Suprapubic skin (tissue), 4 donors: ENCODE measurements around the gene CLDND1.

ENCODE experiments used
- CTCF ChIP-seq, 2 donors: fragments of 200-600 bp in 1 of 2; fragments of 450-650 bp in 1 of 2; sonication (generic) in 1 of 2; IDR thresholded peaks; one replicate each; pipeline ENCODE4 v1.5.1; 2016 to 2019; ENCODE audit warnings: antibody characterized with exemption in 2 of 2, mild to moderate bottlenecking in 1 of 2, moderate library complexity in 1 of 2
- EP300 ChIP-seq: sonication (generic); formaldehyde crosslinking; IDR thresholded peaks from one replicate; pipeline ENCODE4 v1.6.1; 2017; ENCODE audit warnings: antibody characterized with exemption
- POLR2A ChIP-seq, 2 donors: fragments of 450-650 bp; IDR thresholded peaks; one replicate each; pipeline ENCODE4 v1.6.1; 2017; ENCODE audit warnings: antibody characterized with exemption in 2 of 2, mild to moderate bottlenecking in 2 of 2, moderate library complexity in 2 of 2
- POLR2AphosphoS5 ChIP-seq, 3 donors: sonication (generic); formaldehyde crosslinking; IDR thresholded peaks; one replicate each; pipeline ENCODE4 v1.6.1; 2017; ENCODE audit warnings: antibody characterized with exemption in 3 of 3

GRCh38 chr3:98545940-98546339 lies 23.2 kb upstream of the CLDND1 start:
- TF ChIP-seq EP300 (no peak), CTCF (IDR thresholded peaks at IDR 0.05) (no peak), POLR2A (IDR thresholded peaks at IDR 0.05) (no peak), POLR2AphosphoS5 (IDR thresholded peaks at IDR 0.05) (no peak)
